ENCODE measurements around the gene NCBP3.
"Not testable (repeated sequence)": the region's sequence is repeated elsewhere in the genome, so short reads cannot be mapped to it uniquely, and the experiment has no call there.

- TF ChIP-seq, protein P1, sequence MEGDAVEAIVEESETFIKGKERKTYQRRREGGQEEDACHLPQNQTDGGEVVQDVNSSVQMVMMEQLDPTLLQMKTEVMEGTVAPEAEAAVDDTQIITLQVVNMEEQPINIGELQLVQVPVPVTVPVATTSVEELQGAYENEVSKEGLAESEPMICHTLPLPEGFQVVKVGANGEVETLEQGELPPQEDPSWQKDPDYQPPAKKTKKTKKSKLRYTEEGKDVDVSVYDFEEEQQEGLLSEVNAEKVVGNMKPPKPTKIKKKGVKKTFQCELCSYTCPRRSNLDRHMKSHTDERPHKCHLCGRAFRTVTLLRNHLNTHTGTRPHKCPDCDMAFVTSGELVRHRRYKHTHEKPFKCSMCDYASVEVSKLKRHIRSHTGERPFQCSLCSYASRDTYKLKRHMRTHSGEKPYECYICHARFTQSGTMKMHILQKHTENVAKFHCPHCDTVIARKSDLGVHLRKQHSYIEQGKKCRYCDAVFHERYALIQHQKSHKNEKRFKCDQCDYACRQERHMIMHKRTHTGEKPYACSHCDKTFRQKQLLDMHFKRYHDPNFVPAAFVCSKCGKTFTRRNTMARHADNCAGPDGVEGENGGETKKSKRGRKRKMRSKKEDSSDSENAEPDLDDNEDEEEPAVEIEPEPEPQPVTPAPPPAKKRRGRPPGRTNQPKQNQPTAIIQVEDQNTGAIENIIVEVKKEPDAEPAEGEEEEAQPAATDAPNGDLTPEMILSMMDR (IDR thresholded peaks at IDR 0.05): not testable (repeated sequence)
- TF ChIP-seq POLR2A, EP300 (IDR thresholded peaks at IDR 0.05): not testable (repeated sequence)
Observed at GRCh38 chr17:3844556-3844955, 1.5 kb downstream of the NCBP3 start.

Measured in tibial nerve (tissue), 4 donors.